Cerebellar nuclear complex (tissue), 1 donor: ENCODE data around the gene CTIF.

Source experiments
- DNase-seq, 2 experiments: peaks; one replicate each; lab custom pipeline; 2025; lab: John Stamatoyannopoulos, UW

Gene CTIF

DNA sequence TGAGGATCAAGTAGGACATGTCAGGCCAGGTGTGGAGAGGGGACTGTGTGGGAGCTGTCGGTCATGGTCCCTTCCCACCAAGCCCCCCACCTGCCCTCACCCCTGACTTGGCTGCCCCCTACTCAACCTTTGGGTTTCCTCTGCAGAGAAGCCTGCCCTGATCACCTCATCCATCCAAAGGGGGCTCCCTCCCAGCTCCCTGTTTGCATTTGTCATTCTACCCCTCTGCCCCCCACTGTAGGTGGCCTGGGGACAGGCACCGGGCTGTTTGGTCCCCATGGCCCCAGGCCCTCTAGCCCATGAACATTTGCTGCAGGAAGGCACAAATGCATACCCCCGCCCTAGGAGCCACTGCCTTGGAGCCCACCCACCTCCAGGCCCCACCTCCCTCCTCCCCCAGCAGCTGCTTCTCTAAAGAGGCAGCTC, 296.9 kb downstream of the CTIF start:
- DNase-seq = no peak

DNA sequence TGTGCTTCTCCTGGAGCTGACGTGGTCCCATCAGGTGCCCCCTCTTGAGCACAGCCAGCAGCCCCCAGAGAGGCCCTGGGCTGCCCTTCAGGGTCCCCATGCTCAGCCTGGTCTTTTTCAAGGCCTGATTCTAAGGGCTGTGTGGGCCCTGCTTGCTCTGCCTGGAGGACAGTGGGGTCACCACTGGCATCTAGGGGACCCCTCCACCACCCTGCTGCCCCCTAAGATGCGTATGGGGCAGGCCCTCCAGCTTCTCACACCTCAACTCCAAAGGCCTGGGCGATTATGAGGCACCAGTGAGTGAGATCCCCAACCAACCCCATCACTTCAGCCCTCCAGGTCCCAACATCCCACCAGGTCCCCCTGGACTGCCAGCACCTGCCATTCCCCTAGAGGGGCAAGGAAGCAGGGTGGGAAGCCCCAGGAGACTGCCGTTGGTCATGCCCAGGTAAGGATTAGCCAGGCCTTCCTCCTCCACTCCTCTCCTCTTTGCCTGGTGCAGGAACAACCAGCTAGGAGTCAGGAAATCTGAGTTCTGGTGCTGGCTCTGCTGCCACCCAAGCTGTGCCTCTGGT, 297.5 kb downstream of the CTIF start:
- no peak for DNase-seq

DNA sequence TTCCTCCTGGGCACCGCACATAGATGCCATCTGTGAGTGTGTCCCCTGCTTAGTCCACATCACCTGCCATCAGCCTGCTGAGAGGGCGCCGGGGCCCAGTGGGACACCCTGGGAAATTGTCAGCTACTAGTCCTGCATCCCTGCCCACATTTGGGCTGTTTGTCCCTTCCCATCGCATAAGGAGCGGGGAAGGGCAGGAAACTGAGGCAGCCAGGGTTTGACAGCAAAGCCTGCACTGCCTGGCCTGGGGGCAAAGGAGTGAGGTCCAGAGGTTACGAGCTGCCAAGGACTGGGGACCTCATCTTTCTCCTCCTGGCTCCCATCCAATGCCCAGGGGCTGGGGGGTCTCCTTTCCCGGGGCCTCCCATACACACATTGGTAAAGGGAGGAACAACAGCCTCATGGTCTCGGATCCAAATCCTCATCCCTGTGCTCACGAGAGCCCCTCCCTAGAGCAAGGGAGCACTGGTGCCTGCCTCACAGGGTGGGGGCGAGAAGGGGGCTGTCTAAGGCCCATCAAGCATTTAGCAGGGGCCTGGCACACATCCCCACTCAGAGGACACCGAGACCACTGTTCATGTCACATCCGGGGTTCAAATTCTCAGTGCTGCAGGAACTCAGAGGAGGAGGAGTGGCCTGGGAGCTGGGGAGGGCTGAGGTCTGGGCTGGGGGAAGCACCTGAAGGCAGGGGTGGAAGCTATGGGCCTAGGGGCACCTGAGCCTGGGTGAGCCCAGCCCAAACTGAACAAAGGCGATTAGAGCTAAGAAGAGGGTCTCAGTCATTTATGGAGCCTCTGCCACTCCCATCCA, 298.2 kb downstream of the CTIF start:
- no peak for DNase-seq

DNA sequence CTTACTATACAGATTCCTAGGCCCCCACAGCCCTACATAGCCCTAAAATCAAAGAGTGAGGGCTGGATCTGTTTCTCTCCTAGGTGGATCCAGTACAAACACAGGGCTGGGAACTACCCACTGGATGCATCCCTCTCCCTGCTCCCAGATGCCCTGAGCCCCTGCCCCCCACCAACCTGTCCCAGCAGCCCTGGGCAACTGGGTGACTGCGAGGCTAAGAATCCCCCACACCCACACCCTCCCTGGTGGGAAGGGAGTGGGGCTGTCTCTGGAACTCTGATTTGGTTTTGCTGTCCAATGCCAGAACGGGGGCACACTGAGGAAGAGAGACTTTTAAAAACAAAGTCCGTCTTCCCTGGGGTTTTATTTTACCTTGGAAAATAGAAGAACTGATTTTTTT, 298.8 kb downstream of the CTIF start:
- DNase-seq = no peak

DNA sequence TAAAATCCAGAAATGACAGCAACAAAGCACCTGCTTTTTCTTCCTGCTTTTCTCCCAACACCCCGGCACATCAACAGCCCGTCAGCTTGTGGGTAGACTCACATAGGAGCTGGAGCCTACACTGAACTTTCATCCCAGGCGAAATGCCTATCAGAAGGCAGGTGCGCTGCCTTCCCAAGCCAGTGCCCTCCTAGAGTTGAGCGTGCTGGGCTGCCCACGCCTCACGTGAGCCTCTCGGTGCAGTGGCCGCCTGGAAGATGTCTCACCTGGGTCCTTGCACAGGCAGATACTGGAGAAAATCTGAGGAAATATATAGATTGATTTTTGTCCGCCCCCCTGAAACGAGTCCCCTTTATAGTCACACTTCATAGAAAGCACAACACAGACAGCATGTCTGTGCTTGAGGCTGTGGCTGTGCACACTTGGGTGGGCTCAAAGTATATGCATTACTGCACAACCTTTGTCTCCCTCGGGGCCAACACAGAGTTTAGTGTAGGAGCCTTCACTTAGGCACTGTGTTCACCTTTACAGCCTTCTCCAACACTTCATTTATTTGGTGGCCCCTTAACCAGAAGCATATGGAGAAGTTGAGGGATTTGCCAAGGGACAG, 299.4 kb downstream of the CTIF start:
- no peak for DNase-seq

DNA sequence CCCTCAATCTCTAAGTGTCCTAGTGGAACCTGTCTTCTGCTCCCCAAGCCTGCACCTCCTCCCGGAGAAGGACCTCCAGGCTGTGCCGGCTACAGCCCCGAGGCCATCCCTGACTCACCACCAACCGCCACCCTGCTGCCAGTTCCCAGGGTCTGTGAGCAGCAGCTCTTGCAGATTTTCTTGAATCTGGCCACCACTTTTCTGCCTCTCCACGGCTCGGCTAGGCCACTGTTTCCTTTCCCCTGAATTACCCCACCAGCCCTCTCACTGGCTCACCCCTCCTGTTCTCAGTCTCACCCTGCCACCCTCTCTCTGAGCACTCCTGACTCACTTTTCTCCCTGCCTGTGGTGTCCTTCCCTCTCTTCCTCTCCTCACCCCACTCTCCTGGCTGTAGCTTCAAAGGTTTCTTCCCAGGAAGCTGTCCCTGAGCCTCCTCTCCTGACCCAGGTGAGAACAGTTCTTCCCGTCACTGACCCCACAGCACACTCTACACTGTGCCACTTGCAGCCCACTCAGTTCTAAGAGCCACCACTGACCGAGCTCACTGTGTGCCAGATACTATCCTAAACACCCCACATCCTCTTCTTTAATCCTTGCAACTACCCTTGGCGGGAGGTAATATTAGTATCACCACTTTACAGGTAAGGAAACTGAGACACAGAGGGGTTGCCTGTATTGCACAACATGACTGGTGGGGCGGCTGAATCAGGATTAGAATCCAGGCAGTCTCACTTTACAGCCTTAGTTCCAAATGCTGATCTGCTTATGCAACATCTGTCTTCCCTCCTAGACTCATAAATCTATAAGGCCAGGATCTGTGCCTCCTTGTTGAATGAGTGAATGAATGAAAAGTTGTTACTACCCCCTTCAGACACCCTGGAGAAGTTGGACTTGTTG, 300.3 kb downstream of the CTIF start:
- DNase-seq = no peak

DNA sequence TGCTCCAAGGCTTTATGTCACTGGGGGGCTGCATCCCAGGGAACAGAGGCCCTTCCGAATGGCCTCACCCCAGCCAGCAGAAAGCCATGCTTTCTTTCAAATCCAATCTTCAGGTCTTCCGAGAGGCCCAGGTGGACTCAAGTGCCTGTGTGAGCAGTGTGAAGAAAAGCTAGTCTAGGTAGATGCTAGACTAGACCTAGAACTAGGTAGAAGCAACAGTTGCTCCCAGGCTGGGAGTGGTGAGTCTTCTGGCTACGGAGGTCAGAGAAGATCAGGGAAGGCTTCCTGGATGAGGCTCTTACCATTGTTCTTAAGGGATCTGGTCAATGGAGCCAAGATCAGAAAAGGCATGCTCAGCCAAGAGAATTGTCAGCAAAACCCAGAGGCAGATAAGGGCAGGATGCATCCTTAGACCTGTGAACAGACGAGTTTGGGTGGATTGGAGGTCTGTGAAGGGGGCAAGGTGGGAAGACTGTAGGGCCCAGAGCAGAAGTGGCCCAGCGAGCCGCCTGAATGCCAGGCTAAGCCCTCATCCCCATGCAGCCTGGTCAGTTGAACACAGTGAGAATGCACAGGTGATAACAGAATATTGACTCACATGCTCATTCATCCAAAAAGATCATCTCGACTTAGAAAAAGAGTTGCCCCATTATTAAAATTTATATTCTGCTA, 301.1 kb downstream of the CTIF start:
- no peak for DNase-seq

DNA sequence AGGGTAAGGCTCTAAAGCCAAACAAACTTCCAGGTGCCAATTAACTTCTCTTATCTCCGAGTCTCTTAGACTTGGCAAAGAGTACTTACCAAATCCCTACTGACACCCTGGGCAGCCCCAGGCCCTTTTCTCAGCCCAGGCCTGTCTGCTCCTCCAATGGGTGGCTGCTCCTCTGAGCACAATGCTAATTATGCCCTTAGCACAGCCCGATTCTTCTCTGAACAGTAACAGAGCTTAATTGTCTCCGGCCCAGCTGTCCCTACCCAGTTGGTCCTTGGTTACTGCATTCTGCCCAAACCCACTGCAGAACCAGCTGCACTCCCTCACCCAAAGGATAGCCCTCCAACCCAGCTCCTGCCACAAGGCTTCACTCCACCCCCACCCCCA, 301.7 kb downstream of the CTIF start:
- no peak for DNase-seq

DNA sequence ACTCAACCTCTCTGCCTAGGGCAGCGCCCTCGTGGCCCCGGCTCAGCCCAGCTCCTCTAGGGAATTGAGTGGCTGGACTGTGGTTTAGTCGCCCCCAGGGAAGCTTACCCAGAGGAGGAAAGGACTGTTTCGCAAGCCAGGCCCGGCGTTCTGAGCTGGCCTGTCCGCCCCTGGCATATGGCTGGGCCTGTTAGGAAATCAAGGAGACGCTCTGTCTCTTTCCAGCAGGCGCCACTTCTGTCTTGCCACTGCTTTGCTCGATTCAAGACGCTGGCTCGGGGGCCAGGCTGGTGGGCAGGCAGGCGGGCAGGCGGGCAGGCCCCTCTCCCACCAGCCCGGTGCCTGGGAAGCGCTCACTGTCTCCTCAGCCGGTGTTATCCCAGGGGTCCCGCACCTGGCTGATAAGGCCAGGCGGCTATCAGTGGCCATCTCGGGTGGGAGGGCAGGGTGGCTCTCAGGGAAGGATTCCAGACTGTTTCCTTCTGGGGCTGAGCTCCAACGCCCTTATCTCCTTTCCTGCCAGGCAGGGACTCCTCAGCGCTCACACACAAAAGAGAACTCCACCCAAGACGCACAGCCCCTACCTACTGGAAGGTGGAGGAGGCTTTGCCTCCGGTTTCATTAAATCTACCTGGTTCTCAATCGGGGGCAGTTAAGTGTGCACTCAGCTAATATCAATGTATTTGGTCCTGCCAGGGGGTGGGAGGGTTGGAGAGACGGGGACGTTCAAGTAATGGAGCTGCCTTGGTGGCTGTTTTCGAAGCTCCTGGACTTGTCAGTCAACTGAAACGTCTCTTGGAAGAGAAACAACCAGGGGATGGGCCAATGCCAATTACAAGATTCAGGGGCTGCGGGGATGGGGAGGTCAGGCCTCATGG, 302.8 kb downstream of the CTIF start:
- DNase-seq = no peak

DNA sequence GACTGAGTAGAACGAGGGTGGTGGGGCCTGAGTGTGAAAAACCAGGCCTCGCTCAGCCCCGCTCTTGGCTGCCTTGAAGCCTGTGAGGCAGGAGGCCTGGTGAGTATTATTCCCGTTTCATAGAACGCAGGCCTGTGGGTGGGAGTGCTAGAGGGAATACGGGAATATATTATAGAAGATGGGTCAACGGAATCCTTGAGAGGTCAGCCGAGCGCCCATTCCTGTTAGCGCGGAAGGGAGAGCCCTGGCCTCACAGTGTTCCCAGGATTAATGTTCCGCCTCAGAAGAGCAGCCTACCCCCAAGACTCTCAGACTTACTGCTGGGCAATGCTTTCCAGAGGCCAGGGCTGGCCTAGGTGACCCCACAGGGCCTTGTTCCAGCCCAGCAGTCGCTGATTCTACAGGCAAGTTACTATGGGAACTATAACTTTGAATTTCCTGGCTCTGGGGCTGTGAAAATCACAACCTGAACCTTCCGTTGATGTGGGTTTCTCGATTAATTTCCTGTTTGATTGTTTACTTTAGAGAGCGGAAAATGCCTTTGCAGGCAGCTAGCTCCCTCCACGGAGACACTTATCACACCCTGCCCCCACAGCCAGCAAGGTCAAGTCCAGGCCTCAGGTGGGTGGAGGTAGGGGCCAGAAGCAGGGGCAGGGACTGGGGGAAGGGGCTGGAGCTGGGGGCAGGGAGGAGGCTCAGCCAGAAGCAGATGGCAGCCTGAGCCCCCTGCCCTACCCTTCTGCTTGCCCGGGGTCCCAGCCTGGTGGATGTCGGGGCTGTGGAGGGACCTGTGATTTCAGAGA, 303.6 kb downstream of the CTIF start:
- no peak for DNase-seq

DNA sequence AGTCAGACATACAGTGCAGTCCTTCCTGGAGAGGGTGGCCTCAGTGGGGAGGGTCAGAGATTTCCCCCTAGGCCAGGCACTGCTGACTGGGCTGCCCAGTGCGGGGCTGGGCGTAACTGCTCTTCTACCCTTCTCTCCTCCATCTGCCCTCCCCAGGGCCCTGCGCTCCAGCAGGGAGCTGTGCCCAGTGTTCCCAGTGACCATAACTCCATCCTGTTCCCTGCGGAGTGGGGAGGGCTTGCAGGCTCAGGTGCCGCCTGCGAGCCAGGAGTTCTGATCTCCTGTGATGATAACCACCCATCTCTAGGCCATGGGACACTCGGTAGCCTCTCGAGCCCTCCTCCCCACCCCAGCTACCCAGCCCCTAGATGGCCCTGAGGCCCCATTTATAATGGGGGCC, 304.3 kb downstream of the CTIF start:
- no peak for DNase-seq

DNA sequence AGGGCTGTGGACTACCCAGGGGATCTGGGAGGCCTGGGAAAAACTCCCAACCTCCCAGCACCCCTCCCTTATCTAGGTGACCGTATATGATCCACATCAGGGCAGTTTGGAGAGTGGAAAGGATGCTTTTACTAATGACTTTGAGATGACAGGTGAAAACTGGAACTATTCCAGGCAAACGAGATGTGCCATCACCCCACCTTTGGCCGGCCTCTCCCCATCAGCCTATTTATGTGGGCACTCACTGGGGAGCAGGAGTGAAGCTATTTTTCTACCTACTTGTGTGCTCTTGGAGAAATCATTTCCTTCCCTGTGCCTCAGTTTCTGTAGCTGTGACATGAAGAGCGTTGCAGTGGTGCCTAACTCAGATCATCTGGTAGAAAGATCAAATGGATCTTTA, 304.8 kb downstream of the CTIF start:
- no peak for DNase-seq

DNA sequence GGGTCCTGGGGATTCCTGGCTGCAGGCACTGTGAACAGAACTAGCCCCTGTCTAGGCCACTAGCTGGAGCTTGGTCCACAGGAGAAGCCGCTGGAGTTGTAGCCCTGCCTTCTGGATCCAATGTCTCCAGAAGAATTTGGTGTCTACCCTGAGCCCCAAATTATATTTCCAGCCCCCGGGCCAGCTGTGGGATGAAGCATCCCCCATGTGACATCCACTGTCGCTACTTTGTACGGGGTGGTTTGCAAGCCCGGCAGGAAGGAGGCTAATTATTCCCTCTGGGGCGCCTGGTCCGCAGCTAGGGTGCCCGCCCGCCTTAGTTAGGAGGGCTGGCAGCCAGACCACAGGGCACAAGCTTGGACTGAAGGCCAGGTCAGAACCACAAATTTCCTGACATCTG, 305.4 kb downstream of the CTIF start:
- DNase-seq = no peak

DNA sequence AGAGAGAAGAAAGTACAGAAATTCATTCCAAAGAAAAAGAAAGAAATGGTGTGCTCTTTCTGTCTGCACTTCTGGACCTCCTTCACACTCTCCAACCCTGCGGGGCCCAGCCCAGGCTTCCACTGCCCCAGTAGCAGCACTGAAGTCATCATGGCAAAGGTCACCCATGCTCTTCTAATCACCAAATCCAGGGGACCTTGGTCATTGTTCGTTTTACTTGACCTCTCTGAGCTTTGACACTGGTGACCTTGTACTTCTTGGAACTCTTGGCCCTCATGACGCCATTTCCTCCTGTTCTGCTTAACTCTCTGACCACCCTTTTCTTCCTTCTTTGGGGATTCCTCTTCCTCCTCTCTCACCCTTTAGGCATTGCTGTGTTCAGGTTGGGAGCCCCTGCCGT, 306.3 kb downstream of the CTIF start:
- DNase-seq = no peak

DNA sequence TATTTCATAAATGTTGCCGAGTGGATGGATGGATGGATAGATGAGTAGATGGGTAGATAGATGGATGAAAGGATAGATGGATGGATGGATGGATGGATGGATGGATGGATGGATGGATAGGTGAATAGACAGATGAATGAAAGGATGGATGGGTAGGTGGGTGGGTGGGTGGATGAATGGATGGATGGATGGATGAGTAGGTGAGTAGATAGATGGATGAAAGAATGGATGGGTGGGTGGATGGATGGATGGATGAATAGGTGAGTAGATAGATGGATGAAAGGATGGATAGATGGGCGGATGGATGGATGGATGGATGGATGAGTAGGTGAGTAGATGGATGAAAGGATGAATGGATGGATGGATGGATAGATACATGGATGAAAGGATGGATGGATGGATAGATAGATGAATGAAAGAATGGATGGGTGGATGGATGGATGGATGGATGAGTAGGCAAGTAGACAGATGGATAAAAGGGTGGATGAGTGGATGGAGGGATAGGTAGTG, 307.6 kb downstream of the CTIF start:
- no peak for DNase-seq

DNA sequence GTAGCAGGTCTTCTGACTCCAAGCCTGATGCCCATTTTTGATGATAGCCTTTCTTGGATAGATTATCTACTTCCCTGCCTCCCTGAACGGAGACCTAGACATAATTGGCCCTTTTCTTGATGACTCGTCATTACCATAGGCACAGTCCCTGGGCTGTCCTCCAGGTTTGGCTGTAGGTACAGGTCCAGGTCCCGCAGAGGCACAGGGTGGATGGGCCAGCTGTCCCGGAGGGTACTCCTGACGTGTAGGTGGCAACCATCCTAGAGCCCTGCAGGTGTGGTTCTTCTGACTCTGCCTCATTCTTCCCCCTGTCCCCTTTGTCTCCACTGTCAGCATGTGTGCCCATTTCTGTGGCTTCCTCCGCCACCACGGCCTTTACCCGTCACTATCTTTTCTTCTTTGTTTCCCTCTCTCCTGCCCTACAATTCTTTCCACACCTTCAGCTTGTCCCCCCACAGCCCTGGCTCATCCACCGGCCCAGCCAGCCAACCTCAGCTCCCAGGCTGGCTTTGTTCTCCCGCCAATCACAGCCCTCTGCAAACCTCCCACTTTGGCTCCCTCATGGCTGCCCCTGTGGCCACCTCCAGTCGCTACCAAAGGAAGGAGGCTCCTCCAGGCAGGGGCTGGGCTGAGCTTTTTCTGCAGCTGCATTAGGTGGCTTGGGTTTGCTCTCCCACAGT, 309.1 kb downstream of the CTIF start:
- peak; percentile 74 to 76 for DNase-seq

DNA sequence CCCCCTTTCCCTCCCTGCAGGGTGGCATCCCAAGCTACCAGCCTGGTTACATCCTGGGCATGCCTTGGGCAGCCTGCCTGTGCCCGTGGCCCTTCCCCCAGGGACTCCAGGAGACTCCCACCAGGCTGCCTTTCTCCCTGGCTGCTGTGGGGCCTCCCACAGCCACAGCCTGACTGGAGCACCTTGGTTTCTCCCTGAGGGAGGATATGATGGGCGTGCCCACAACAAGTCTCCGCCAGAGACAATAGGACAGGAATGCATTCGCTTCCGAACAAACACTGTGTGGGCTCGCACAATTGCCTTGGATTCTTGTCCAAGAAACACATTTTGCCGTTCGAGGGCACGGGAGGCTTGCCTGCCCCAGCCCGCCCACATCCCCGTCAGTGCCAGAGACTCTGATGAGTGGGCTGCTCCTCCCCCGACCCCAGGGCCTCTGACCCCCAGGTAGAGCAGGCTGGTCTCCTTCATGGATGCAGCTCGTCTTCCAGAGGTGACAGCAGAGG, 309.9 kb downstream of the CTIF start:
- no peak for DNase-seq

DNA sequence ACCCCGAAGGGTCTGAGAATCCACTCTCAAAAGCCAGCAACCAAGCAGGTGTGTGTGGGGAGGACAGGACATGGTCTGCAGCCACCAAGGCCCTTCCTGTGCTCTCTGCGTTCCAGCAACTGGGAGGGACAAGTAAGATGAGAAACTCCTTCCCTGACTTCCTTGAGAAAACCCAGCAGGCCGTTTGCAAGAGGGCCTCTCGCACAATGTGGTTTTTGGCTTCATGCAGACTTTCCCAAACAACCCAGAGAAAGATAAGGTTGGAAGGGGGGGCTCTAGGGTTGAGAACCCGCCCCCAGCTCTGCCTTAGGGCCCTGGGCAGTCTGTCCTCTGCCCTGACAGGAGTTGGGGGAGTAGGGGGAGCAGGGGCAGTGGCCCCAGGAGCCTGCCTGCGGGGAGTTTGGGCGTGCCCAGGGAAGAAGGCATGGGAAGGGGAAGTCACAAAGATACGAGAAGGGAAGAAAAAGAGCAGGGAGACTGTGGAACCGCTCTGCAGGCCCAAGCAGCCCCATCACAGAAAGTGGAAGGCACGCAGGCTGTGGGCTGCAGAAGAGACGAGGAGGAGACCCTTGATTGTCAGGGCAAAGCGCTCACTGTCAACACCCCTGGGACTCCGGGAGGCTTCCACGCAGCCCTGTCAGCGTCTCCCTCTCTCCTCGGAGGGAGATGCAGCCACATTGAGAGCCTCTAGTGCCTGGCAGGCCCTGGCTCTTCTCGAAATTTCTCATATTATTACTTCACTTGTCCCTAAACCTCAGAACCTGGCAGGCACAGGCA, 312.2 kb downstream of the CTIF start:
- DNase-seq = no peak
